Nasal cavity respiratory epithelium epithelial cell of viscerocranial mucosa (primary cell): ENCODE results near the gene NTMT1. TPM values are rescaled to one million over a fixed set of nuclear protein-coding genes. Genes with fewer than 3 reads are reported as not detected.

ENCODE experiments used
- total RNA-seq: library from RNA; depleted of rRNA; stranded (reverse); fragments of >200 nt; gene quantifications from 2 replicates; pipeline ENCODE4 v1.2.3, GENCODE V29; 2014

Gene NTMT1, protein sequence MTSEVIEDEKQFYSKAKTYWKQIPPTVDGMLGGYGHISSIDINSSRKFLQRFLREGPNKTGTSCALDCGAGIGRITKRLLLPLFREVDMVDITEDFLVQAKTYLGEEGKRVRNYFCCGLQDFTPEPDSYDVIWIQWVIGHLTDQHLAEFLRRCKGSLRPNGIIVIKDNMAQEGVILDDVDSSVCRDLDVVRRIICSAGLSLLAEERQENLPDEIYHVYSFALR
- 28.9 and 34.2 TPM in 2 replicates for total RNA-seq

DNA sequence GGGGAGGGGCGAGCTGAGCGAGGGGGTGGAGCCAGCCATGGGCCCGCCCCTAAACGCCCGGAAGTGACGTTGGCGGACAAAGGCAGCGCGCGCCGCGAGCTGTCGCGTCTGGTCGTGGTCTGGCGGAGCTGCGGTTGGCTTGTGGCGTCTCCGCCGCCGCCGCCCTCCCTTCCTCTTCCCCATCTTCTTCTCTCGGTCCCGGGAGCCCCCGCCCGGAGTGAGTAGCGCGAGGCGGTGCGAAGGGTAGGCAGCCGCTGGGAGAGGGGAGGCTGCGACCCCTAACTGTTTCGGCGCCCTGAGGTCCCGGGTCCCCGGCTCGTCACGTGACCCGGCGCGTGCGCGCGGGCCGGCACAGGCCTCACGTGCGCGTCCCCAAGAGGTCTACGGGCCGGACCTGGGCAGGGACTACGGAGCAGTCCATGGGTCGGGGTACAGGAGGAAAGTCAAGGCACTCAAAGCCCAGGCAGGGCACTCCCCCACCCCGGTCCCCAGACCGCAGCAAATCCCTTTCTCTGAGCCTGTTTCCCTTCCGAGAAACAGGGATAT lies at the start of gene NTMT1:
NTMT1 (plus strand) TSS at position 85 of the 546 bp plus-strand sequence. CDS start 6,541 bp downstream, outside the sequence.

DNA sequence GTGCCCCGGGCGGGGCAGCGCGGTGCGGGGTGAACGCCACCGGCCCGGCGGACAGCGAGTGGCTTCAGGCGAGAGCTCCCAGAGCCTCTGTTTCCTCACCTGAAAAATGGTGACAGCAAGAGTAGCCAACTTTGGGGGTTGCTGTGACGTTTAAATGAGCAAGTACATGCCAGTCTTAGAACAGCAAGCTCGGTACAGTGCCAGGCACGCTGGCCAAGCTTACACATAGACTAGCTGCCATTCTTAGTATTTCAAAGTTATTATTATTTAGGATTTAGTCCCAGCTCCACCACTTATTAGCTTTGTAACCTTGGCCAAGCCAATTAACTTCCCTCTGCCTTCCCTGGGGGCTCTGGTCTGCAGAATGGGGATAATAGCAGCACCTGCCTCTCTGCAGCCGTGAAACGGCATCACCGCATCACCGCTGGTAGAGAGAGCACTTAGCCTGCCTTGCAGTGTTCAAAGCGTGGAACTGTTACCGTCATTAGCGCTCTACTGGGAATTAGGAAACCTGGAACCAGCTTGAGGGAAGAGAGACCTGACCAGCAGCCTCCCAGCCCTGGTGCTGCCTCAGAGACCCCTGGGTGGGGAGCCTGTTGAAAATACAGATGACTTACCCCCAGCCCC lies 5.2 kb upstream of the NTMT1 start, which contains the start of gene C9orf50:
C9orf50 (minus strand) TSS at position 433 of the 627 bp plus-strand sequence. CDS start 527 bp downstream, outside the sequence.

DNA sequence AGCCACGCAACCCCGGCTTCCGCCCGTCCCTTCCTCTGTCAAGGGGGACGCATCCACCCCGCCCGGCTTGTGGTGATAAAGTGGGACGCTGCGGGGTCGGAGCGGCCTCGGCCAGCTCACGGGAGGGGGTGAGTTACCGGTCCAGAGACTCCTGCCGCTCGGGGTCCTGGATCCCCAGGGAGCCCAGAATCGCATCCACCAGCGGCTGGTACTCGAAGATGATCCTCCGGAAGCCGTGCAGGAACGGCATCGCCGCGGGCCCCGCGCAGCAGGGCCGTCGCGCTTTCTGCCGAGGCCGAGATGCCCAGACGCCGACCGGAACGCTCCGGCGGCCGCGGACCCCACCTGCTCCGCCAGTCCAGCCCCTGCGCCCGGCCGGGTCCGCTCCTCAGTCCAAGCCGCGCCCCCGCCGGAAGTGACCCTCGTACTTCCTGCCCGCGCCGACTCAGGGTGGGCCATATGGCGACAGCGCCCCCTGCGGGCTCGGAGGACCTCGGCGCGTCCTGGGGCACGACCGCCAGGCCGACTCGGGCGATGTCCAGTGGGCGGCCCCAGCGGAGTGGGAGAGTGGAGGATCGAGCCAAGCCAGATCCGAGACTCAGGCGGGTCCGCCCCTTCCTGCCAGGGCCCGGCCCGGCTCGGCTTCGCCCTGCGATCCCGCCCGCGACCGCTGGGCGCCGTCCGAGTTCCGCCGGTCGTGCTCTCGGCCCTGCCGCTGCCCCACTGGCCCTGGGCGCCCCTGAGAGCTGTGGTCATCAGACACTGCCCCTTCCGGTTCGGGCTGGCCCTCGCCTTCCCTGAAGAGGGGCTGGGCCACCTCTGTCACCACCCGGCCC lies 16.0 kb downstream of the NTMT1 start, which contains the start of gene ASB6:
ASB6 (minus strand) TSS at position 402 of the 836 bp plus-strand sequence; CDS start at position 250, 152 bp downstream.

DNA sequence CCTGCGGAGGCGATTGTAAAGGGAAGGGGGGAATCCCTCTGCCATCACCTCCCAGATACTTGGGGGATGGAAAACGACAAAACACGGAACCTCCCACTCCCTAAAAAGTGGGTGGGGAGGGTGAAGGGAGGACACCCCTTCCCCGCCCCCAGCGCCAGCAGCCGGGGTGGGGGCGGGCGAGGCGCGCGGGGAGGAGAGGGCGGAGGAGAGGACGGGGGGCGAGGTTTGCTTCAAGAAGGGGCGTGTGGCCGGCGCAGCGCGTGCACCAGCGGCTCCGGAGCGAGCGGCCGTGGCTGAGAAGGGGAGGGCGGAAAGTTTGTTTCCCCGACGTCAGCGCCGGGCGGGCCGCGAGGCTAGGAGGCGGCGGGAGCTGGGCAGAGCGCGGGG lies 39.4 kb downstream of the NTMT1 start, which contains the start of gene PRRX2:
PRRX2 (plus strand) TSS at position 259 of the 387 bp plus-strand sequence. CDS start 221 bp downstream, outside the sequence.

Other genes with a start within 250 kb of the NTMT1 start
- gene C9orf50, start 5.1 kb upstream of the NTMT1 start, total RNA-seq = not detected in 2 replicates
- 11.3 and 19.8 TPM in 2 replicates for gene ASB6, start 16.0 kb downstream of the NTMT1 start, total RNA-seq
- gene PRRX2, start 39.5 kb downstream of the NTMT1 start, total RNA-seq = under 0.01 and 0.14 TPM in 2 replicates
- 7.2 and 11.0 TPM in 2 replicates for gene PTGES, start 126.9 kb downstream of the NTMT1 start, total RNA-seq
- 29.0 and 30.5 TPM in 2 replicates for gene TOR1B, start 177.0 kb downstream of the NTMT1 start, total RNA-seq
- 19.5 and 36.1 TPM in 2 replicates for gene TOR1A, start 198.0 kb downstream of the NTMT1 start, total RNA-seq
- 54.5 and 73.5 TPM in 2 replicates for gene C9orf78, start 209.1 kb downstream of the NTMT1 start, total RNA-seq
- gene USP20, start 209.3 kb downstream of the NTMT1 start, total RNA-seq = 9.6 and 13.4 TPM in 2 replicates